Kidney (tissue), 14 donors: Measurements from ENCODE around the gene SMTN. TPM values are rescaled to one million over a fixed set of nuclear protein-coding genes. Genes with fewer than 3 reads are reported as not detected.

Source experiments
- DNase-seq, 5 donors: peaks; one replicate each; pipeline ENCODE4 v3.0.0-alpha.2; 2013 to 2020
- FAIRE-seq: peaks from 2 replicates; lab custom pipeline; 2012; peaks lifted over from hg19 to GRCh38; lab: Jason Lieb, UNC
- H3K27ac ChIP-seq, 2 donors: one replicate each; pipeline ENCODE4 v1.7.0; 2013; ENCODE audit warnings: low read depth in 2 of 2, low read length in 2 of 2, inconsistent platforms in 1 of 2
- H3K27me3 ChIP-seq: one replicate; pipeline ENCODE4 v1.7.1; 2013; ENCODE audit warnings: low read length, inconsistent platforms; ENCODE audit not compliant: control insufficient read depth, insufficient read depth
- H3K36me3 ChIP-seq, 3 donors: one replicate each; pipeline versions ENCODE4 v1.7.0 to v1.7.1; 2013; ENCODE audit warnings: low read length in 3 of 3, control low read depth in 1 of 3, inconsistent platforms in 1 of 3; ENCODE audit not compliant: insufficient read depth in 3 of 3, control insufficient read depth in 2 of 3
- H3K4me1 ChIP-seq, 3 donors: one replicate each; pipeline versions ENCODE4 v1.7.0 to v1.7.1; 2013; ENCODE audit warnings: low read length in 3 of 3, inconsistent platforms in 1 of 3, low read depth in 1 of 3; ENCODE audit not compliant: control insufficient read depth in 2 of 3, insufficient read depth in 2 of 3
- H3K4me3 ChIP-seq, 3 donors: one replicate each; pipeline versions ENCODE4 v1.7.0 to v1.8.1; 2013; ENCODE audit warnings: low read length in 3 of 3, control low read depth in 1 of 3, inconsistent platforms in 1 of 3
- H3K9ac ChIP-seq, 3 donors: one replicate each; pipeline versions ENCODE4 v1.7.0 to v1.7.1; 2013; ENCODE audit warnings: low read length in 3 of 3, control low read depth in 1 of 3, inconsistent platforms in 1 of 3
- H3K9me3 ChIP-seq, 3 donors: one replicate each; pipeline versions ENCODE4 v1.7.0 to v1.7.1; 2013; ENCODE audit warnings: low read length in 3 of 3, control low read depth in 1 of 3, inconsistent platforms in 1 of 3; ENCODE audit not compliant: control insufficient read depth in 2 of 3, insufficient read depth in 1 of 3
- CTCF ChIP-seq: IDR thresholded peaks from 3 replicates; pipeline ENCODE4 v1.5.1; 2012; ENCODE audit warnings: mild to moderate bottlenecking, moderate library complexity, borderline replicate concordance; ENCODE audit not compliant: insufficient read depth; ENCODE audit errors: extremely low read depth
- intact Hi-C: fragments of 100-400 bp; cut with DNase I; formaldehyde crosslinking; loops from one replicate; pipeline ENCODE4 v1.11.1; 2022
- polyA plus RNA-seq: library from polyadenylated mRNA; stranded (reverse); fragments of 350-450 nt; fragmentation: Illumina TruSeq; extraction: RNeasy Lipid Tissue Mini Kit (QIAGEN cat#74804); gene quantifications from one replicate; pipeline ENCODE4 v1.2.3, GENCODE V29; 2014; ENCODE audit warnings: low read depth, low replicate concordance; ENCODE audit not compliant: insufficient read depth
- total RNA-seq: library from RNA; stranded (reverse); fragmentation: NEBNext Ultra II Directional; extraction: Animal tissue kit (Norgen Biotek cat#: 25700); gene quantifications from one replicate; pipeline ENCODE4 v1.2.1, GENCODE V29; 2021
- donor health status: control.
- donor health status: control.
- donor health status: control.
- donor health status: control.
- donor health status: control.
- donor health status: DM: yes; HTN: yes; CAD: no.
- donor health status: Normal renal cell carcinoma (clear cell type).

The SMTN gene
- total and polyA plus RNA-seq, 2 donors from 2014 or later = 64.4 to 67.7 TPM

- no peaks in the 10 kb centered on the region for H3K9me3 ChIP-seq
- H3K27ac ChIP-seq = no peak overlapping the region
- H3K9ac ChIP-seq = no peak overlapping the region
- intact Hi-C loops = no loop called here
- no peaks in the 10 kb centered on the region for H3K36me3 ChIP-seq
- no peak overlapping the region for H3K4me3 ChIP-seq
- peaks cover 0 to 13% (median 0%) of the 10 kb centered on the region in 3 donors for H3K4me1 ChIP-seq
- FAIRE-seq = no peak
- no peak for TF ChIP-seq CTCF
- H3K27me3 ChIP-seq = no peaks in the 10 kb centered on the region
- no peak for DNase-seq
These were observed 39.5 kb downstream of the SMTN start for GRCh38 chr22:31120642-31121041.

- Histone ChIP-seq H3K27ac (no peak overlapping the region), H3K9ac (no peak overlapping the region), H3K9me3 (no peaks in the 10 kb centered on the region), H3K4me1 (peaks cover 0 to 16% (median 0%) of the 10 kb centered on the region in 3 donors), H3K27me3 (no peaks in the 10 kb centered on the region), H3K4me3 (no peak overlapping the region), H3K36me3 (no peaks in the 10 kb centered on the region)
- DNase-seq (no peak), FAIRE-seq (no peak)
- TF ChIP-seq CTCF = no peak
- intact Hi-C loops = no loop called here
These were observed 40.3 kb downstream of the SMTN start for GRCh38 chr22:31121403-31121802.

GRCh38 chr22:31122196-31122531 lies 41.0 kb downstream of the SMTN start:
- H3K27me3 ChIP-seq = no peaks in the 10 kb centered on the region
- H3K4me3 ChIP-seq = no peak overlapping the region
- intact Hi-C loops = no loop called here
- FAIRE-seq = no peak
- H3K27ac ChIP-seq = peak overlapping the region; percentile 74 to 78
- H3K9ac ChIP-seq = peak overlapping the region in 2 of 3 donors; percentile 91 to 98
- H3K36me3 ChIP-seq = no peaks in the 10 kb centered on the region
- DNase-seq = no peak
- TF ChIP-seq CTCF = no peak
- peaks cover 0 to 18% (median 0%) of the 10 kb centered on the region in 3 donors for H3K4me1 ChIP-seq
- H3K9me3 ChIP-seq = no peaks in the 10 kb centered on the region
